ENCODE results near the gene MTCL1. TPM values are rescaled to one million over a fixed set of nuclear protein-coding genes. Genes with fewer than 3 reads are reported as not detected.

Gene MTCL1
- total and polyA plus RNA-seq, 5 experiments from 2014 or later = 0.13 to 0.41 TPM; not detected in 3

DNA sequence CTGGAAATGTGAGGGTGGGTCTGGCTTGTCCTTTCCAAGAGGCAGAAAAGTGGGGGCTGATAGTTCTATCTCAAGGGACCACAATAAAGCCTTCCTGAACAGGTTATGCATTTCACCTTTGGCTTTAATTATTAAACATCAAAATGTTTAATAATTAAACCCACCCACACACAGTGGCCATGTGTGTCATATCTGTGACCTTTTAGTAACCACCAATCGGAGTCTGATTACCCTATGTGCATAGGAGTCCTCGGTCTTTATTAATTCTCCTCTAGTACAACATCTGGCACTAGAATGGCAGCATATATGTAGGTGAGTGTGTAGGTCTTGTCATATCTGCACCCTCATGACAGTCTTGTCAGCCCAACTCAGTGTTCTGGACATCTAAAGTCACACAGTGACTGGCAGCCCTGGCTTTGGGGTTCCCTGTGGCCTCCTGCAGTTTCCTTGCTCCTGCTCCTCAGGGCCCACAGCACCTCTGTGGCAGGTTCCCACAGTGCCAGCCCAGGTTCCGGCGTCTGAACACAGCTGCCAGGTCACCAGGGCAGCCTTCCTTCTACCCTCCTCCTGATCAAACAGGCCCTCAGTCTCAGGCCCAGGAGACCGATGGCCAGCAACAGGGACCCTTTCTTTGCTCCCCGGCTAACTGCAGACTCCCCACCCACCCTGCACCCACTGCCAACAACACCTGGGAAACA lies 100.9 kb downstream of the MTCL1 start:
- POLR2A ChIA-PET = no interaction called here
- no peaks in the 10 kb centered on the region for H3K9me3 Mint-ChIP-seq

GRCh38 chr18:8806798-8807487 lies 101.6 kb downstream of the MTCL1 start:
- Mint-ChIP-seq H3K9me3 (no peaks in the 10 kb centered on the region), H3K27ac (peak overlapping the region in 3 of 10 donors; percentile 37 to 82 (median 37)), H3K4me3 (peak overlapping the region in 3 of 10 donors; percentile 14 to 58 (median 36)), H3K27me3 (peaks cover 0 to 11% (median 0%) of the 10 kb centered on the region in 5 donors), H3K4me1 (peaks cover 13 to 28% (median 18%) of the 10 kb centered on the region in 4 donors), H3K36me3 (no peaks in the 10 kb centered on the region)
- ATAC-seq = peak; percentile 28 to 57
- POLR2A ChIA-PET = no interaction called here
- DNase-seq = no peak

More for the DNA sequence above, 100.9 kb downstream of the MTCL1 start:
- Mint-ChIP-seq H3K36me3 (no peaks in the 10 kb centered on the region), H3K4me3 (no peak overlapping the region), H3K4me1 (peaks cover 13 to 27% (median 18%) of the 10 kb centered on the region in 4 donors), H3K27ac (no peak overlapping the region), H3K27me3 (peaks cover 0 to 11% (median 0%) of the 10 kb centered on the region in 5 donors)
- DNase-seq (no peak), ATAC-seq (no peak)

DNA sequence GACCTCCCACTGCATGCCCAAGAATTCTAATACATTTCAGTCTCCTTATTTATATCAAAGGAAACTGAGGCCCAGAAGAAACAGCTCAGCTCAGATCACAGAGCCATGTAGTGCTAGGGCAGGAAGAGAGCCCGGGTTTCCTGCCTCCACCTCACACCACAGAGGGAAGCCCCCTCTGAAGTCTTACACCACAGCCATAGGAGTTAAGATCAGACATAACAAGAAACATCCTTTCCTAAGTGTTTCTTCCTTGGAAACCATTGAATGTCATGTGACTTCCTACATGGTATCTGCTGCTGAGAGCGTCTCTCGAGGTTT lies 102.1 kb downstream of the MTCL1 start:
- Mint-ChIP-seq H3K27me3 (peaks cover 0 to 13% (median 0%) of the 10 kb centered on the region in 5 donors), H3K36me3 (no peaks in the 10 kb centered on the region), H3K4me3 (peak overlapping the region in 5 of 10 donors; percentile 3 to 58 (median 14)), H3K27ac (peak overlapping the region in 1 of 10 donors; percentile 37), H3K4me1 (peaks cover 13 to 28% (median 19%) of the 10 kb centered on the region in 4 donors), H3K9me3 (no peaks in the 10 kb centered on the region)
- ATAC-seq (peak; percentile 70 to 80), DNase-seq (peak in 4 of 10 donors; percentile 11 to 41 (median 20))
- POLR2A ChIA-PET = no interaction called here

DNA sequence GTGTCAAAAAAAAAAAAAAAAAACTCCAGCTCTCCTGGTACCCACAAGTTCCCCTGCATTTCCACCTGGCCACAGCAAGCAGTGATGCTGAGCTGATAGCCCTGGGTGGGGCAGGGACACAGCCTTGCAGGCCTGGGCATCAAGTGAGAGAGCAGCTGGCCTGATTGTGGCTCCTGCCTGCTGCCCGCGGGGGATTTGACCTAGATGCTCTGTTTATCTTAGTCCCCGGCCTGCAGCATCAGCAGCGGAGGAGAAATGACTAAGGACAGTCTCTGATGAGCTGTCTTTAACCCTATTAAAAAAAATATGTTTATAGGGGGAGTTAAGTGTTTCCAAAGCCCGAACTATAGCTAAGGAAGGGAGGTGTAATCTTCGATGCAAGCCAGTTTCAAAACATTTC lies 102.6 kb downstream of the MTCL1 start:
- Mint-ChIP-seq H3K36me3 (no peaks in the 10 kb centered on the region), H3K27me3 (peaks cover 0 to 19% (median 4%) of the 10 kb centered on the region in 5 donors)
- ATAC-seq = no peak

GRCh38 chr18:8809514-8809913 lies 104.2 kb downstream of the MTCL1 start:
- peaks cover 14 to 28% (median 19%) of the 10 kb centered on the region in 4 donors for H3K4me1 Mint-ChIP-seq
- ATAC-seq (no peak), DNase-seq (no peak)
- H3K27me3 Mint-ChIP-seq = peaks cover 0 to 21% (median 5%) of the 10 kb centered on the region in 5 donors
- H3K36me3 Mint-ChIP-seq = no peaks in the 10 kb centered on the region
- no peaks in the 10 kb centered on the region for H3K9me3 Mint-ChIP-seq
- no peak overlapping the region for H3K4me3 Mint-ChIP-seq
- H3K27ac Mint-ChIP-seq = peak overlapping the region in 1 of 10 donors; percentile 10
- POLR2A ChIA-PET = no interaction called here

More for the DNA sequence above, 102.6 kb downstream of the MTCL1 start:
- no peak for DNase-seq
- peak overlapping the region in 1 of 10 donors; percentile 58 for H3K4me3 Mint-ChIP-seq
- H3K27ac Mint-ChIP-seq = no peak overlapping the region
- no peaks in the 10 kb centered on the region for H3K9me3 Mint-ChIP-seq
- H3K4me1 Mint-ChIP-seq = peaks cover 14 to 28% (median 19%) of the 10 kb centered on the region in 4 donors
- POLR2A ChIA-PET = no interaction called here

- peaks cover 0 to 21% (median 5%) of the 10 kb centered on the region in 5 donors for H3K27me3 Mint-ChIP-seq
- H3K4me3 Mint-ChIP-seq = no peak overlapping the region
- peaks cover 14 to 28% (median 19%) of the 10 kb centered on the region in 4 donors for H3K4me1 Mint-ChIP-seq
- no peak overlapping the region for H3K27ac Mint-ChIP-seq
- POLR2A ChIA-PET = no interaction called here
- DNase-seq (no peak), ATAC-seq (no peak)
- peaks cover 0 to 2% (median 0%) of the 10 kb centered on the region in 9 donors for H3K9me3 Mint-ChIP-seq
- H3K36me3 Mint-ChIP-seq = no peaks in the 10 kb centered on the region
These were observed 104.8 kb downstream of the MTCL1 start for GRCh38 chr18:8810157-8810556.

GRCh38 chr18:8811115-8811514 lies 105.8 kb downstream of the MTCL1 start:
- Mint-ChIP-seq H3K36me3 (no peaks in the 10 kb centered on the region), H3K27ac (no peak overlapping the region), H3K9me3 (peaks cover 0 to 2% (median 0%) of the 10 kb centered on the region in 9 donors), H3K4me1 (peaks cover 14 to 28% (median 19%) of the 10 kb centered on the region in 4 donors), H3K4me3 (no peak overlapping the region), H3K27me3 (peaks cover 0 to 21% (median 5%) of the 10 kb centered on the region in 5 donors)
- POLR2A ChIA-PET = no interaction called here
- DNase-seq (no peak), ATAC-seq (no peak)

GRCh38 chr18:8812631-8813030 lies 107.3 kb downstream of the MTCL1 start:
- H3K27me3 Mint-ChIP-seq = peaks cover 0 to 21% (median 5%) of the 10 kb centered on the region in 5 donors
- no peak for ATAC-seq
- POLR2A ChIA-PET = no interaction called here
- H3K4me3 Mint-ChIP-seq = no peak overlapping the region
- peaks cover 0 to 2% (median 0%) of the 10 kb centered on the region in 9 donors for H3K9me3 Mint-ChIP-seq
- H3K4me1 Mint-ChIP-seq = peaks cover 7 to 19% (median 11%) of the 10 kb centered on the region in 4 donors
- DNase-seq = no peak
- no peaks in the 10 kb centered on the region for H3K36me3 Mint-ChIP-seq
- peak overlapping the region in 1 of 10 donors; percentile 57 for H3K27ac Mint-ChIP-seq

DNA sequence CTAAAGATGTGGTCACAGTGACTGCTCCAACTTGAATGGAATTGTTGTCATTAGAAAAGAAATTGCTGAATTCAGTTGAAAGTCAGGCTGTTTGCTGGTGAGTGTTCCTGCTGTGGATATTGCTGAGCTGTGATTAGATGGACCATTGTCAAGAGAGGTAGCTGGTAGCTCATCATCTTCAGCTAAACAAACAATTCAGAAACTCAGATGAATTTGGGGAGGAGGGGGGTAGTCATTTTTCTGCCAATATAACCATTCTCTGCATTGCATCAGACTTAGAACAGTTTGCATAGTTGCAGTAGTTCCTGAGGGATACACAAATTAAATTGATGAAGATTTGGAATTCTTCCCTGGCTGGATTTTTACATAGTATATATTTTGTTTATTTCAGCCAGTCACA lies 108.3 kb downstream of the MTCL1 start:
- H3K4me1 Mint-ChIP-seq = peaks cover 7 to 17% (median 9%) of the 10 kb centered on the region in 4 donors
- peaks cover 0 to 18% (median 5%) of the 10 kb centered on the region in 5 donors for H3K27me3 Mint-ChIP-seq
- H3K9me3 Mint-ChIP-seq = peaks cover 0 to 2% (median 0%) of the 10 kb centered on the region in 9 donors
- no peaks in the 10 kb centered on the region for H3K36me3 Mint-ChIP-seq
- no peak overlapping the region for H3K27ac Mint-ChIP-seq
- no peak for ATAC-seq
- POLR2A ChIA-PET = no interaction called here
- DNase-seq = no peak
- H3K4me3 Mint-ChIP-seq = no peak overlapping the region

DNA sequence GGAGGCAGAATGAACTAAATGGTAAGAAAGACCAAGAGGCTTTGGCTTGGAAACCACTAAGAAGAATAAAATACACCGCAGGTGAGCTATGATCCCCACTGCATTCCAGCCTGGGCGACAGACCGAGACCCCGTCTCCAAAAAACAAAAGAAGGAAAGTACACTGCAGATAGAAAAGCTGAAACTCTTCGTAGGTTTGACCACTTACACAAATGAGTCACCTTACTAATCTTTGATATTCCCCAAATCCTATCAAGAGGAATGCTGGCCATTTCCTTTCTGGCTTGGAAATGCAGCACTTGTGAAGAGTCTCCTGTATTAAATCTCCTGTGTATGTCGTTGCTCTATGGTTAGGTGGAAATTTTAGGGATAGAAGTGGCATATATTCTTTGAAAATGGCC lies 108.8 kb downstream of the MTCL1 start:
- ATAC-seq (no peak), DNase-seq (no peak)
- H3K27ac Mint-ChIP-seq = no peak overlapping the region
- H3K36me3 Mint-ChIP-seq = no peaks in the 10 kb centered on the region
- peaks cover 0 to 12% (median 5%) of the 10 kb centered on the region in 5 donors for H3K27me3 Mint-ChIP-seq
- H3K9me3 Mint-ChIP-seq = peaks cover 0 to 2% (median 0%) of the 10 kb centered on the region in 9 donors
- no peak overlapping the region for H3K4me3 Mint-ChIP-seq
- POLR2A ChIA-PET = no interaction called here
- H3K4me1 Mint-ChIP-seq = peaks cover 7 to 17% (median 9%) of the 10 kb centered on the region in 4 donors

DNA sequence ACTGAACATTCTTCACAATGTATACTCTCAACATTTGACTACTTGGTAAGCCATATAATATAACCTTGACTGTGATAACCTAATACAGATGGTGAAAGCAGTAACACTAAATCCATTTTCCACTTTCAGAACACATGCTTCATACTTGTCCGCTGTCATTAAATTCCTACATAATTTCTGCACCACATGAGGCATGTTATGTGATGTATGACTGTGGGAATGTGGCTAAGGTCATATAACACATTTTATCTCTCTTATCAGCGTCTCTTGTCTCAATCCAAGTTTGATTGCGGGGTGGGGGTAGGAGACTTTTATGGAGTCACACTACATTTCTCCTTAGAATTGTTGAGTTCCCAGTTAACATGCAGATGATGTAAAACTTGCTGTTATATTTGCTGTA lies 110.9 kb downstream of the MTCL1 start:
- Mint-ChIP-seq H3K4me3 (no peak overlapping the region), H3K27me3 (peaks cover 0 to 10% (median 5%) of the 10 kb centered on the region in 5 donors), H3K27ac (no peak overlapping the region), H3K36me3 (no peaks in the 10 kb centered on the region), H3K9me3 (peaks cover 0 to 2% (median 0%) of the 10 kb centered on the region in 9 donors), H3K4me1 (peaks cover 2 to 7% (median 5%) of the 10 kb centered on the region in 4 donors)
- DNase-seq (no peak), ATAC-seq (no peak)
- POLR2A ChIA-PET = no interaction called here

DNA sequence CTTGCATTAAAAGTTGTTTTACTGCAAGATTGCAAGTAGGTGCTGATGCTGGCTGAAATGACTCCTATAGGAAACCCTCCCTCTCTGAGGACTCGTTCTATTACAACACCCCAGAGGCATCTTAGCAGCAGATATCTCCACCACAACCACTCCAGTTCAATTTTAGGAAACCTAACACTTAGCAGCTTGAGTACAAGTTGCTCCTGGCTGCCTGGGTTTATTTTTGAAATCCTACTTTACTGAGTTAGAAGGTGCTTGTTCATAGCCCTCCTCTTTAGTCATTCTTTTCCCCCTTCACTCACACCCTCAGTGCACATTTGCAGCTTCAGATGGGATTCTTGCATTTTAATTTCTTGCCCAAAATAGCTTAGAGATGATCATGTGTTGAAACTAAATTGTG lies 111.5 kb downstream of the MTCL1 start:
- H3K27me3 Mint-ChIP-seq = peaks cover 0 to 10% (median 5%) of the 10 kb centered on the region in 5 donors
- no peak for ATAC-seq

DNA sequence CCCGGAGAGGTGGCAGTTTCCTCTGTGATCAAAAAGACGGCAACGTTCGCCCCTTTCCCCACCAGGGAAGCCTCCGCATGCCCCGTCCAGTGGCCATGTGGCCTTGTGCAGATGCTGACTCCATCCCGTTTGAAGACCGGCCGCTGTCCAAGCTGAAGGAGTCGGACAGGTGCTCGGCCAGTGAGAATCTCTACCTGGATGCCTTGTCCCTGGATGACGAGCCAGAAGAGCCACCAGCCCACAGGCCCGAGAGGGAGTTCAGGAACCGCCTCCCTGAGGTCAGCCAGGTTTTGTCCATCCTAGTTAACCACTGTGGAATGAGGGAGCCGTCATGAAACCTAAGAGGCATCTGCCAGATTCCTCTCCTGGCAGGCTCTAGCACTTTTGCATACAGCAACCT lies 113.6 kb downstream of the MTCL1 start:
- Mint-ChIP-seq H3K4me1 (peaks cover 0 to 7% (median 4%) of the 10 kb centered on the region in 4 donors), H3K27ac (no peak overlapping the region), H3K4me3 (no peak overlapping the region), H3K36me3 (no peaks in the 10 kb centered on the region), H3K9me3 (peaks cover 0 to 2% (median 0%) of the 10 kb centered on the region in 9 donors), H3K27me3 (peaks cover 0 to 6% (median 0%) of the 10 kb centered on the region in 5 donors)
- no peak for ATAC-seq
- DNase-seq = no peak
- POLR2A ChIA-PET = no interaction called here

More for the DNA sequence above, 111.5 kb downstream of the MTCL1 start:
- POLR2A ChIA-PET = no interaction called here
- peaks cover 0 to 2% (median 0%) of the 10 kb centered on the region in 9 donors for H3K9me3 Mint-ChIP-seq
- H3K4me3 Mint-ChIP-seq = no peak overlapping the region
- H3K4me1 Mint-ChIP-seq = peaks cover 2 to 7% (median 5%) of the 10 kb centered on the region in 4 donors
- H3K36me3 Mint-ChIP-seq = no peaks in the 10 kb centered on the region
- DNase-seq = no peak
- no peak overlapping the region for H3K27ac Mint-ChIP-seq
